GM19324 (cell line): ENCODE measurements around the gene RERE.

Experiments used
- ATAC-seq: cut with Tn5 transposase; IDR thresholded peaks from one replicate; pipeline ENCODE4 v1.9.1; 2021; ENCODE audit warnings: mild to moderate bottlenecking, moderate library complexity; ENCODE audit not compliant: unreplicated experiment, low FRiP score

RERE gene

GRCh38 chr1:8722366-8722765, 95.1 kb downstream of the RERE start:
- no peak for ATAC-seq

GRCh38 chr1:8721679-8722324, 95.6 kb downstream of the RERE start:
- ATAC-seq: no peak

- no peak for ATAC-seq
Observed at GRCh38 chr1:8720347-8720746, 97.1 kb downstream of the RERE start.

GRCh38 chr1:8718850-8719361, 98.5 kb downstream of the RERE start:
- no peak for ATAC-seq

- no peak for ATAC-seq
Observed at GRCh38 chr1:8717148-8717547, 100.3 kb downstream of the RERE start.

- ATAC-seq: no peak
Observed at GRCh38 chr1:8716238-8716637, 101.2 kb downstream of the RERE start.

GRCh38 chr1:8714173-8714572, 103.3 kb downstream of the RERE start:
- no peak for ATAC-seq

GRCh38 chr1:8712413-8713231, 104.8 kb downstream of the RERE start:
- no peak for ATAC-seq

- ATAC-seq: no peak
Observed at GRCh38 chr1:8711873-8712412, 105.5 kb downstream of the RERE start.

GRCh38 chr1:8711151-8711550, 106.3 kb downstream of the RERE start:
- ATAC-seq: no peak

GRCh38 chr1:8708259-8708658, 109.2 kb downstream of the RERE start:
- ATAC-seq: no peak

GRCh38 chr1:8706995-8707396, 110.4 kb downstream of the RERE start:
- no peak for ATAC-seq

- ATAC-seq: no peak
Observed at GRCh38 chr1:8706291-8706690, 111.1 kb downstream of the RERE start.

GRCh38 chr1:8704866-8705506, 112.5 kb downstream of the RERE start:
- ATAC-seq: no peak

- ATAC-seq: peak; percentile 77
Observed at GRCh38 chr1:8702850-8703810, 114.3 kb downstream of the RERE start.

- no peak for ATAC-seq
Observed at GRCh38 chr1:8702472-8702849, 115.0 kb downstream of the RERE start.

- ATAC-seq: no peak
Observed at GRCh38 chr1:8701794-8702471, 115.5 kb downstream of the RERE start.

- no peak for ATAC-seq
Observed at GRCh38 chr1:8699679-8700078, 117.8 kb downstream of the RERE start.

- no peak for ATAC-seq
Observed at GRCh38 chr1:8698937-8699447, 118.4 kb downstream of the RERE start.
